Ovary (tissue), 9 donors: ENCODE data around the gene VPS13C. TPM values are rescaled to one million over a fixed set of nuclear protein-coding genes. Genes with fewer than 3 reads are reported as not detected.

ENCODE experiments used
- DNase-seq, 5 donors: peaks; one replicate each; pipeline ENCODE4 v3.0.0-alpha.2; 2019 to 2020
- H3K27ac ChIP-seq, 2 donors: fragments of 200-600 bp; one replicate each; pipeline versions ENCODE4 v1.5.1 to v1.8.0; 2019 to 2022
- H3K27me3 ChIP-seq: fragments of 200-600 bp; one replicate; pipeline ENCODE4 v1.8.0; 2022
- H3K36me3 ChIP-seq: fragments of 200-600 bp; sonication (generic); one replicate; pipeline ENCODE4 v1.5.1; 2019
- H3K4me1 ChIP-seq: one replicate; pipeline ENCODE4 v1.8.1; 2013; ENCODE audit warnings: mild to moderate bottlenecking, moderate library complexity; ENCODE audit not compliant: insufficient read depth
- H3K4me3 ChIP-seq: fragments of 200-600 bp; sonication (generic); one replicate; pipeline ENCODE4 v1.5.1; 2017
- H3K9me3 ChIP-seq, 2 donors: fragments of 200-600 bp in 1 of 2; sonication (generic) in 1 of 2; one replicate each; pipeline versions ENCODE4 v1.5.1 to v1.8.1; 2013 to 2019; ENCODE audit warnings: mild to moderate bottlenecking in 1 of 2, moderate library complexity in 1 of 2
- CTCF ChIP-seq, 3 donors: fragments of 450-650 bp in 2 of 3; fragments of 200-600 bp in 1 of 3; IDR thresholded peaks; one replicate each; pipeline versions ENCODE4 v1.5.1 to v1.8.0; 2016 to 2022; ENCODE audit warnings: antibody characterized with exemption in 3 of 3, mild to moderate bottlenecking in 1 of 3
- EP300 ChIP-seq: sonication (generic); formaldehyde crosslinking; IDR thresholded peaks from one replicate; pipeline ENCODE4 v1.6.1; 2017; ENCODE audit warnings: antibody characterized with exemption
- POLR2A ChIP-seq: fragments of 450-650 bp; IDR thresholded peaks from one replicate; pipeline ENCODE4 v1.6.1; 2017; ENCODE audit warnings: antibody characterized with exemption, mild to moderate bottlenecking, moderate library complexity
- WGBS, 3 donors: extraction: QIAGEN DNeasy Blood & Tissue Kit in 1 of 3; methylation state at CpG; one replicate each; pipeline versions ENCODE4 v1.1.5 to v1.1.7; 2013 to 2017; 5-methylcytosine and 5-hydroxymethylcytosine counted together
- intact Hi-C, 4 donors: fragments of 100-400 bp; cut with DNase I; formaldehyde crosslinking; loops; one replicate each; pipeline versions ENCODE4 v1.11.0 to v1.15.1; 2022 to 2023
- polyA plus RNA-seq, 2 donors: library from polyadenylated mRNA; stranded (reverse); fragments of 200-250 nt in 1 of 2; fragments of 350-450 nt in 1 of 2; fragmentation: Illumina TruSeq in 1 of 2; extraction: RNeasy Lipid Tissue Mini Kit (QIAGEN cat#74804) in 1 of 2; gene quantifications; one replicate each; pipeline ENCODE4 v1.2.3, GENCODE V29; 2013 to 2014
- total RNA-seq, 7 donors: library from RNA; depleted of rRNA in 2 of 7; stranded (reverse); fragments of >200 nt in 2 of 7; fragmentation: NEBNext Ultra II Directional in 3 of 7; extraction: Animal tissue kit (Norgen Biotek cat#: 25700) in 3 of 7; gene quantifications; one replicate each; pipeline versions ENCODE4 v1.1.0 to v1.2.4, GENCODE V29; 2016 to 2023
- donor health status: DM: no; HTN: no; CAD: no; lungs with moderate emphysema.
- donor health status: DM: no; HTN: no; CAD: no.
- donor health status: Bipolar disorder and iron deficiency.
- donor health status: DM: yes; HTN: yes; CAD: no.
- donor health status: DM: no; HTN: no; CAD: no.
- donor health status: DM: yes; HTN: yes; CAD: no.

The VPS13C gene
- total and polyA plus RNA-seq, 9 donors = 19.4 to 78.1 (median 68.4) TPM

GRCh38 chr15:62047282-62047827, 12.9 kb downstream of the VPS13C start:
- no peaks in the 10 kb centered on the region for H3K36me3 ChIP-seq
- no peak overlapping the region for H3K27ac ChIP-seq
- no peak for DNase-seq
- TF ChIP-seq EP300 = no peak
- TF ChIP-seq CTCF (IDR thresholded peaks at IDR 0.05) = no peak
- no peak for TF ChIP-seq POLR2A
- no peaks in the 10 kb centered on the region for H3K27me3 ChIP-seq
- H3K4me1 ChIP-seq = no peaks in the 10 kb centered on the region
- 87 to 93% (median 92%) methylated on average over 2 of the region's 2 CpGs for WGBS, 3 donors
- intact Hi-C loops = no loop called here
- no peaks in the 10 kb centered on the region for H3K9me3 ChIP-seq
- no peak overlapping the region for H3K4me3 ChIP-seq

GRCh38 chr15:62046078-62046743, 14.0 kb downstream of the VPS13C start:
- 73 to 89% (median 87%) methylated on average over 5 of the region's 5 CpGs for WGBS, 3 donors
- no peak overlapping the region for H3K4me3 ChIP-seq
- H3K27me3 ChIP-seq = no peaks in the 10 kb centered on the region
- no peak for DNase-seq
- H3K4me1 ChIP-seq = no peaks in the 10 kb centered on the region
- no peaks in the 10 kb centered on the region for H3K9me3 ChIP-seq
- H3K36me3 ChIP-seq = no peaks in the 10 kb centered on the region
- H3K27ac ChIP-seq = no peak overlapping the region
- TF ChIP-seq POLR2A = no peak
- TF ChIP-seq EP300 = no peak
- TF ChIP-seq CTCF (IDR thresholded peaks at IDR 0.05) = no peak
- intact Hi-C loops = no loop called here

- Histone ChIP-seq H3K4me3 (no peak overlapping the region), H3K36me3 (no peaks in the 10 kb centered on the region), H3K27me3 (no peaks in the 10 kb centered on the region), H3K27ac (no peak overlapping the region), H3K9me3 (no peaks in the 10 kb centered on the region), H3K4me1 (no peaks in the 10 kb centered on the region)
- no peak for DNase-seq
- no peak for TF ChIP-seq POLR2A
- TF ChIP-seq CTCF (IDR thresholded peaks at IDR 0.05) = no peak
- TF ChIP-seq EP300 = no peak
- intact Hi-C loops = no loop called here
- WGBS, 3 donors = 24 to 33% (median 31%) methylated on average over 2 of the region's 2 CpGs
Observed at GRCh38 chr15:62035256-62035924, 24.9 kb downstream of the VPS13C start.

GRCh38 chr15:62027916-62028315, 32.3 kb downstream of the VPS13C start:
- no peaks in the 10 kb centered on the region for H3K36me3 ChIP-seq
- no peak overlapping the region for H3K27ac ChIP-seq
- no peaks in the 10 kb centered on the region for H3K9me3 ChIP-seq
- H3K27me3 ChIP-seq = no peaks in the 10 kb centered on the region
- intact Hi-C loops = no loop called here
- no peaks in the 10 kb centered on the region for H3K4me1 ChIP-seq
- no peak for DNase-seq
- H3K4me3 ChIP-seq = no peak overlapping the region
- TF ChIP-seq CTCF (IDR thresholded peaks at IDR 0.05) (no peak), POLR2A (no peak), EP300 (no peak)
- WGBS, 3 donors = 91 to 93% (median 93%) methylated on average over 5 of the region's 5 CpGs
